Vagina (tissue), 2 donors: ENCODE data around the gene PROB1.

ENCODE experiments used
- POLR2A ChIP-seq, 2 donors: fragments of 450-650 bp; IDR thresholded peaks; one replicate each; pipeline ENCODE4 v1.6.1; 2017; ENCODE audit warnings: antibody characterized with exemption in 2 of 2, mild to moderate bottlenecking in 2 of 2, moderate library complexity in 2 of 2
- POLR2AphosphoS5 ChIP-seq, 2 donors: sonication (generic); formaldehyde crosslinking; IDR thresholded peaks; one replicate each; pipeline ENCODE4 v1.9.0; 2017; ENCODE audit warnings: antibody characterized with exemption in 2 of 2, mild to moderate bottlenecking in 2 of 2, low read depth in 1 of 2; ENCODE audit not compliant: insufficient read depth in 1 of 2
- TF ChIP-seq, protein P1 (sequence below), 3 experiments: fragments of 450-650 bp in 2 of 3; fragments of 200-600 bp in 1 of 3; sonication (generic) in 1 of 3; IDR thresholded peaks; one replicate each; pipeline ENCODE4 v1.5.1; 2017 to 2019; ENCODE audit warnings: antibody characterized with exemption in 3 of 3, mild to moderate bottlenecking in 2 of 3, moderate library complexity in 2 of 3

- TF ChIP-seq POLR2A (IDR thresholded peaks at IDR 0.05) (no peak), POLR2AphosphoS5 (IDR thresholded peaks at IDR 0.05; ENCODE audit: insufficient read depth in 1 of 2, low read depth in 1 of 2) (no peak)
- TF ChIP-seq, protein P1, sequence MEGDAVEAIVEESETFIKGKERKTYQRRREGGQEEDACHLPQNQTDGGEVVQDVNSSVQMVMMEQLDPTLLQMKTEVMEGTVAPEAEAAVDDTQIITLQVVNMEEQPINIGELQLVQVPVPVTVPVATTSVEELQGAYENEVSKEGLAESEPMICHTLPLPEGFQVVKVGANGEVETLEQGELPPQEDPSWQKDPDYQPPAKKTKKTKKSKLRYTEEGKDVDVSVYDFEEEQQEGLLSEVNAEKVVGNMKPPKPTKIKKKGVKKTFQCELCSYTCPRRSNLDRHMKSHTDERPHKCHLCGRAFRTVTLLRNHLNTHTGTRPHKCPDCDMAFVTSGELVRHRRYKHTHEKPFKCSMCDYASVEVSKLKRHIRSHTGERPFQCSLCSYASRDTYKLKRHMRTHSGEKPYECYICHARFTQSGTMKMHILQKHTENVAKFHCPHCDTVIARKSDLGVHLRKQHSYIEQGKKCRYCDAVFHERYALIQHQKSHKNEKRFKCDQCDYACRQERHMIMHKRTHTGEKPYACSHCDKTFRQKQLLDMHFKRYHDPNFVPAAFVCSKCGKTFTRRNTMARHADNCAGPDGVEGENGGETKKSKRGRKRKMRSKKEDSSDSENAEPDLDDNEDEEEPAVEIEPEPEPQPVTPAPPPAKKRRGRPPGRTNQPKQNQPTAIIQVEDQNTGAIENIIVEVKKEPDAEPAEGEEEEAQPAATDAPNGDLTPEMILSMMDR (IDR thresholded peaks at IDR 0.05), result no peak
Measured at GRCh38 chr5:139383993-139384590, 10.8 kb downstream of the PROB1 start.
